Measurements from ENCODE around the gene BIN2. TPM values are rescaled to one million over a fixed set of nuclear protein-coding genes. Genes with fewer than 3 reads are reported as not detected.
"Not testable (repeated sequence)": the region's sequence is repeated elsewhere in the genome, so short reads cannot be mapped to it uniquely, and the experiment has no call there.

Gene BIN2
- total and polyA plus RNA-seq, 9 of the 15 experiments (the other 6 are each of a cell fraction or from before 2014, with no cell fraction given): 0.04 to 0.39 (median 0.25) TPM; not detected in 1

DNA sequence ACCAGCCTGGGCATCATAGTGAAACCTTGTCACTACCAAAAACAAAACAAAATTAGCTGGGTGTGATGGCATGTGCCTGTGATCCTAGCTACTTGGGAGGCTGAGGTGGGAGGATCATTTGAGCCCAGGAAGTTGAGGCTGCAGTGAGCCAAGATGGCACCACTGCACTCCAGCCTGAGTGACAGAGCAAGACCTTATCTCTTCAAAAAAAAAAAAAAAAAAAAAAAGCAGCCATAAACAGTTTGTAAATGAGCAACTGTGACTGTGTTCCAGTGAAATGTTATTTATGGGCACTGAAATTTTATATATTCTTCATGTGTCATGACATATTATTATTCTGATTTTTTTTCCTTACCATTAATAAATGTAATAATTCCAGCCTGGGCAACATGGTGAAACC, 13.4 kb upstream of the BIN2 start:
- intact Hi-C loops (cut with micrococcal nuclease); H3K36me3 ChIP-seq (ENCODE audit: control insufficient read depth, insufficient read depth, low read length); H3K4me3 ChIP-seq; ATAC-seq; H4K20me1 ChIP-seq (replicated peaks; ENCODE audit: control insufficient read depth, insufficient read depth, low read length); in situ Hi-C loops (cut with MboI); POLR2A ChIA-PET; H3K27me3 ChIP-seq (ENCODE audit: control insufficient read depth in 2 of 2, insufficient read depth in 2 of 2, low read length in 2 of 2); H3K9me1 ChIP-seq (ENCODE audit: control insufficient read depth, insufficient read depth, low read length); H2AFZ ChIP-seq (ENCODE audit: low read depth, low read length); H3K79me2 ChIP-seq (ENCODE audit: control insufficient read depth, insufficient read depth, low read length); DNase-seq (ENCODE audit: extremely low read depth in 1 of 4, low spot score in 3 of 4); BruUV-seq (replicated peaks); H3K9ac ChIP-seq (ENCODE audit: insufficient read depth in 1 of 2, low read depth in 2 of 2, low read length in 2 of 2); H3K27ac ChIP-seq (ENCODE audit: extremely low read depth, low read depth, low read length); H3K9me3 ChIP-seq (replicated peaks; ENCODE audit: control insufficient read depth, insufficient read depth, low read depth, low read length); FAIRE-seq; H3K4me2 ChIP-seq (ENCODE audit: insufficient read depth, low read length); H3K4me1 ChIP-seq (replicated peaks in 1 of 2; ENCODE audit: control insufficient read depth in 2 of 2, insufficient read depth in 2 of 2, low read length in 2 of 2); TF ChIP-seq PBX2 (CRISPR knock-in tag; IDR thresholded peaks at IDR 0.05; ENCODE audit: low read depth): not testable (repeated sequence)
- CTCF ChIA-PET (ENCODE audit: low intra/inter-chr PET ratio): interaction anchor here (0.7 kb wide), 2 partner anchors 53 to 289 kb away, joined by 3 to 6 read pairs; partner anchors contain the start of gene LETMD1
- TF ChIP-seq KDM1A (IDR thresholded peaks at IDR 0.05) (peak in 1 of 2 experiments; percentile 7; a peak in 1 of 4 replicates), PKNOX1 (IDR thresholded peaks at IDR 0.05) (peak; percentile 86), PBX2 (tag; conservative IDR thresholded peaks at IDR 0.05; ENCODE audit: low read depth) (peak; percentile 66; the same call in 1 of the 2 replicates), BCOR (IDR thresholded peaks at IDR 0.05) (peak; percentile 56), ZNF384 (IDR thresholded peaks at IDR 0.05; ENCODE audit: low read depth, low read length) (peak; percentile 79), EHMT2 (IDR thresholded peaks at IDR 0.05) (0 out of 2 replicates have a peak, but pooled peaks have one; percentile 9)

Data from K562 (cell line).